Measurements from ENCODE around the gene LGALS3BP. TPM values are rescaled to one million over a fixed set of nuclear protein-coding genes. Genes with fewer than 3 reads are reported as not detected.

LGALS3BP gene
- total and polyA plus RNA-seq, 2 donors (not counting 1 experiment from before 2014, with no cell fraction given), result 1.8 to 7.5 TPM

GRCh38 chr17:79024901-79025737 is 45.4 kb upstream of the LGALS3BP start:
- ChIA-PET POLR2A (no interaction called here), CTCF (interaction anchor here (0.7 to 0.8 kb wide), 2 partner anchors 16 to 18 kb away, joined by 3 read pairs; no protein-coding TSS in a partner anchor)
- ATAC-seq (ENCODE audit: low read depth) (no peak), DNase-seq (no peak)
- Histone ChIP-seq H3K4me2 (replicated peaks; ENCODE audit: low read depth, low read length, poor library complexity, severe bottlenecking) (peak overlapping the region; percentile 92), H3K9ac (ENCODE audit: low read length) (peak overlapping the region; percentile 63), H2AFZ (ENCODE audit: insufficient read depth, low read depth, low read length, poor library complexity, severe bottlenecking) (peak overlapping the region; percentile 74), H3K79me2 (ENCODE audit: control insufficient read depth, insufficient read depth, low read length) (no peaks in the 10 kb centered on the region), H3K4me1 (ENCODE audit: control insufficient read depth in 2 of 2, insufficient read depth in 2 of 2, low read length in 2 of 2) (peaks cover 12 to 14% of the 10 kb centered on the region in 2 donors), H3K4me3 (ENCODE audit: control extremely low read depth in 1 of 5, extremely low read depth in 1 of 5, insufficient read depth in 1 of 5, low read depth in 2 of 5, low read length in 4 of 5) (peak overlapping the region in 3 of 5 experiments; percentile 48 to 62 (median 55)), H3K36me3 (replicated peaks in 1 of 2; ENCODE audit: control extremely low read depth in 1 of 2, control insufficient read depth in 1 of 2, extremely low read depth in 1 of 2, insufficient read depth in 2 of 2, low read length in 1 of 2) (no peaks in the 10 kb centered on the region), H4K20me1 (ENCODE audit: control insufficient read depth, insufficient read depth, low read length, poor library complexity, severe bottlenecking) (no peaks in the 10 kb centered on the region), H3K27me3 (replicated peaks in 1 of 4; ENCODE audit: control extremely low read depth in 1 of 4, control insufficient read depth in 3 of 4, insufficient read depth in 4 of 4, low read length in 3 of 4) (peaks cover 0 to 54% (median 18%) of the 10 kb centered on the region in 4 experiments), H3K27ac (ENCODE audit: low read length in 2 of 2) (no peak overlapping the region), H3K9me3 (ENCODE audit: control extremely low read depth in 1 of 3, control insufficient read depth in 2 of 3, insufficient read depth in 1 of 3, low read length in 2 of 3) (peaks cover 0 to 4% (median 0%) of the 10 kb centered on the region in 3 donors)
- Mint-ChIP-seq H3K27ac (no peak overlapping the region), H3K4me3 (peak overlapping the region; percentile 87), H3K27me3 (peaks cover 64% of the 10 kb centered on the region), H3K9me3 (ENCODE audit: insufficient read depth) (no peaks in the 10 kb centered on the region), H3K4me1 (peaks cover 9% of the 10 kb centered on the region)
- 74% methylated on average over 27 of the region's 31 CpGs for WGBS (ENCODE audit: insufficient coverage)
- TF ChIP-seq EZH2 (IDR thresholded peaks at IDR 0.05; ENCODE audit: borderline replicate concordance, insufficient read depth, low read depth, low read length, poor library complexity, severe bottlenecking), result no peak
- TF ChIP-seq CTCF (IDR thresholded peaks at IDR 0.05), result no peak
- intact Hi-C loops (cut with micrococcal nuclease), result no loop called here
